HG02759 (cell line): ENCODE measurements around the gene SCMH1.
"Not testable (repeated sequence)": the region's sequence is repeated elsewhere in the genome, so short reads cannot be mapped to it uniquely, and the experiment has no call there.

Experiments
- ATAC-seq: cut with Tn5 transposase; IDR thresholded peaks from one replicate; pipeline ENCODE4 v1.9.1; 2021; ENCODE audit warnings: mild to moderate bottlenecking, moderate library complexity; ENCODE audit not compliant: unreplicated experiment

The SCMH1 gene

GRCh38 chr1:41217441-41217840, 24.7 kb downstream of the SCMH1 start:
- no peak for ATAC-seq

GRCh38 chr1:41215623-41216022, 26.5 kb downstream of the SCMH1 start:
- ATAC-seq = no peak

DNA sequence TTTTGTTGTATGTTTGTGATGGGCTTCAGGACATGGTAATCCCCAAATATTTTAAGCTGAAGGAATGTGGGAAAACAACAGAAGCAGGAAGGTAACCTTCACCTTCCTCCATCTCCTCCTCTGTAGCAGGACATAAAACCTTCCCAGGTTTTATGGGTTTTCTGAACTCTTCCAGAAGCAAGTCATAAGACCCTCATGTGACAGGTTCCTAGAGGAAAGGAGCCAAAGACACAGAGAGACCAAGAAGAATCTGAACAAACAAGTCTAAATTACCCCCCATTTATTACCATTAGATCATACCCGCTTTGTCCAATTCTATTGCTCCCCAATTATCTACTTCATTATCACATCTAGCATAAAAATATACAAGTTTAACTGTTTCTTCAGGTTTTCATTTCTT, 28.8 kb downstream of the SCMH1 start:
- ATAC-seq = no peak

DNA sequence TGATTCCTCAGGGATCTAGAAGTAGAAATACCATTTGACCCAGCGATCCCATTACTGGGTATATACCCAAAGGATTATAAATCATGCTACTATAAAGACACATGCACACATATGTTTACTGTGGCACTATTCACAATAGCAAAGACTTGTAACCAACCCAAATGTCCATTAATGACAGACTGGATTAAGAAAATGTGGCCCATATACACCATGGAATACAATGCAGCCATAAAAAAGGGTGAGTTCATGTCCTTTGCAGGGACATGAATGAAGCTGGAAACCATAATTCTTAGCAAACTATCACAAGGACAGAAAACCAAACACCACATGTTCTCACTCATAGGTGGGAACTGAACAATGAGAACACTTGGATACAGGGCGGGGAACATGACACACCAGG, 30.5 kb downstream of the SCMH1 start:
- not testable (repeated sequence) for ATAC-seq

GRCh38 chr1:41207053-41207452, 35.1 kb downstream of the SCMH1 start:
- not testable (repeated sequence) for ATAC-seq

GRCh38 chr1:41200728-41201127, 41.4 kb downstream of the SCMH1 start:
- ATAC-seq = no peak

GRCh38 chr1:41199375-41199774, 42.7 kb downstream of the SCMH1 start:
- ATAC-seq = no peak

GRCh38 chr1:41192456-41193178, 49.5 kb downstream of the SCMH1 start:
- ATAC-seq = no peak

- ATAC-seq = no peak
Measured at GRCh38 chr1:41184446-41184845, 57.7 kb downstream of the SCMH1 start.

GRCh38 chr1:41178230-41178629, 63.9 kb downstream of the SCMH1 start:
- ATAC-seq = not testable (repeated sequence)

- no peak for ATAC-seq
Measured at GRCh38 chr1:41175546-41175945, 66.6 kb downstream of the SCMH1 start.

DNA sequence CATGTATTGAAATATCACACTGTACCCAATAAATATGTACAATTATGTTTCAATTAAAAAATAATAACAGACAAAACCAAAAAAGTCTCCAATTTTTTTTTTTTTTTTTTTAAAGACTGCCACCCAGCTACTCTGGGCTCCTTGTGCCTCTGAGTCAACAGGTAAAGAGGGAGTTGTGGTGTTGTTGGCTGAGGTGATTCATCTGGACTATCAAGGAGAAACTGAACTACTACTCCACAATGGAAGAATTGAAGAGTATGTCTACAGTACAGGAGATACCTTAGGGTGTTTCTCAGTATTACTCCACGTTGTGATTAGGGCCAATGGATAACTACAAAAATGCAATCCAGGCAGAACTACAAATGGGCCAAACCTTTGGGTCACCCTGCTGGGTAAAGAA, 67.9 kb downstream of the SCMH1 start:
- no peak for ATAC-seq

GRCh38 chr1:41173651-41174050, 68.5 kb downstream of the SCMH1 start:
- no peak for ATAC-seq

DNA sequence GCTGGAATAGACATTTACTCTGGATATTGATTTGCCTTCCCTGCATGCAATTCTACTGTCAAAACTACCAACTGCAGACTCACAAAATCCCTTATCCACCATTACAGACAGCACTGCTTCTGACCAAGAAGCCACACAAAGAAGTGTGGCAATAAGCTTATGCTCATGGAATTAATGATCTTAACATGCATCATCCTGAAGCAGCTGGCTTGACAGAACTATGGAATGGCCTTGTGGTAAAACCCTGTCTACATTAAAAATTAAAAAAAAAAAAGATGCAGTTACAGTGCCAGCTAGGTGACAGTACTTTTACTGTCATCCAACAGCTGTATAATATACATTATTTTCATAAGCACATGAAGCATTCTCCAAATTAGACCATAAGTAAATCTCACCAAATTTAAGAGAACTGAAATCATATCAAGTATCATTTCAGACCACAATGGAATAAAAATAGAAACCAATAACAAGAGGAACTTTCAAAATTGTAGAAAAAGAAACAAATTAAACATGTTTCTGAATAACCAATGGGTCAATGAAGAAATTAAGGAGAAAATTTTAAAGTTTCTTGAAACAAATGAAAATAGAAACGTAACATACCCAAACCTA, 70.7 kb downstream of the SCMH1 start:
- no peak for ATAC-seq

GRCh38 chr1:41169799-41170180, 72.3 kb downstream of the SCMH1 start:
- ATAC-seq = no peak

- no peak for ATAC-seq
Measured at GRCh38 chr1:41169066-41169798, 72.9 kb downstream of the SCMH1 start.

GRCh38 chr1:41167667-41168066, 74.4 kb downstream of the SCMH1 start:
- no peak for ATAC-seq

- no peak for ATAC-seq
Measured at GRCh38 chr1:41164727-41165126, 77.4 kb downstream of the SCMH1 start.

DNA sequence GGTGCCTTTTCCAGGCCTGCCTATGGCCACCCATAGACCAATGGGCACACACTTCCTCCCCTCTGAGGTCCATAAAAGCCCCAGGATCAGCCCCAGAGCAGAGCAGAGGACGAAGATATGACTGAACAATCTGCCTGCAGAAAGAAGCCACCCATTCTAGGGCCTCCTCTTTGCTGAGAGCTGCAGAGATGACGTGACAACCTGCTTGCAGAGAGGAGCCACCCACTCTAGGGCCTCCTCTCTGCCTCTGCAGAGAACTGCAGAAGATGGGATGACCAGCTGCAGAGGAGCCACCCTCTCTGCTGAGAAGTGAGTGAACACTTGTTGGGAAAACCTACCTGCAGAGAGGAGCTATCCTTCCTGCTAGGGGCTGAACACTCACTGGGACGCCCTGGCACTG, 79.7 kb downstream of the SCMH1 start:
- ATAC-seq = no peak

DNA sequence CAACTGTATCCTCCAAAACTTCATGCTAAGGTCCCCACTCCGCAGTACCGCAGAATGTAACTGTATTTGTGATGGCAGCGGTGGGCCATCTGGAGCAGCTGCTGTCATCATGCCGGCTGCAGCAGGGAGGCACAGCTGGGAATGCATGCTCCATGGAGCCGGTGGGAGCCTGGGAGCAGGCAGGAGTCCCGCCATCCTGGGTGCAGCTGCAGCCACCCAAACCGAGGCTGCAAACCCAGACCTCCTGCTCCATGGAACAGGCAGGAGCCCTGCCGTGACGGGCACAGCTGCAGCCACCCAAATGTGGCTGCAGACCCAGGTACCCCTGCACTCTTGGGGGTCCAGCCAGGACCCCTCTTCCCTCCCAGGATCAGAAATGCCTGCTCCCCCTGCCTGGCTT, 80.3 kb downstream of the SCMH1 start:
- ATAC-seq = no peak

GRCh38 chr1:41160498-41161110, 81.5 kb downstream of the SCMH1 start:
- ATAC-seq = no peak

GRCh38 chr1:41158966-41159365, 83.1 kb downstream of the SCMH1 start:
- no peak for ATAC-seq
